ENCODE data around the gene YWHAG. TPM values are rescaled to one million over a fixed set of nuclear protein-coding genes. Genes with fewer than 3 reads are reported as not detected.

YWHAG gene
- total and polyA plus RNA-seq, 2 experiments from 2014 or later, result 82.2 to 179 TPM

DNA sequence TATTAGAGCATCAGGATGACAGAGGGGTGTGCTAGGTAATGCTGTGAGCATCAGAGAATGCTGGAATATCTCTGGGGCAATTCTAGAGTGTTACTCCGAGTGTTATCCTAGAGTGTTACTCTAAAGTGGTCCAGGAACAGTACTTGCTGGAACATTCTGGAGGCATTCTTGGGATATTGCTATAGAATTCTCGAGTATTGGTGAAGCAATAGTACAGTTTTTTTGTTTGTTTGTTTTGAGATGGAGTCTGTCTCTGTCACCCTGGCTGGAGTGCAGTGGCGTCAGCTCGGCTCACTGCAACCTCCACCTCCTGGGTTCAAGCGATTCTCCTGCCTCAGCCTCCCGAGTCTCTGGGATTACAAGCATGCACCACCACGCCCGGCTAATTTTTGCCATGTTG lies 38.1 kb upstream of the YWHAG start:
- Histone ChIP-seq H3F3A (replicated peaks; ENCODE audit: low read depth) (peaks cover 28% of the 10 kb centered on the region), H3K9me2 (ENCODE audit: insufficient read depth) (no peaks in the 10 kb centered on the region), H3K4me1 (ENCODE audit: insufficient read depth) (peaks cover 29% of the 10 kb centered on the region), H3K27me3 (ENCODE audit: insufficient read depth) (peaks cover 9% of the 10 kb centered on the region), H3K36me3 (ENCODE audit: insufficient read depth) (no peaks in the 10 kb centered on the region), H4K20me1 (replicated peaks; ENCODE audit: insufficient read depth) (no peaks in the 10 kb centered on the region), H3K4me3 (peak overlapping the region; percentile 49; the same call in 1 of the 2 replicates), H2AFZ (no peak overlapping the region), H3K4me2 (peak overlapping the region; percentile 66; the same call in 1 of the 2 replicates), H3K27ac (ENCODE audit: low read depth) (no peak overlapping the region), H3K79me2 (replicated peaks; ENCODE audit: insufficient read depth) (no peaks in the 10 kb centered on the region)
- Mint-ChIP-seq H3K4me3 (no peak overlapping the region), H3K9me3 (no peaks in the 10 kb centered on the region), H3K4me1 (peaks cover 26% of the 10 kb centered on the region), H3K27me3 (ENCODE audit: insufficient read depth, low read depth, poor library complexity) (peaks cover 33% of the 10 kb centered on the region), H3K27ac (no peak overlapping the region), H3K36me3 (ENCODE audit: low read depth) (no peaks in the 10 kb centered on the region; the same call in 2 of the 3 replicates)
- TF ChIP-seq NANOG (IDR thresholded peaks at IDR 0.05; ENCODE audit: borderline replicate concordance) (no peak), JUNB (IDR thresholded peaks at IDR 0.05; ENCODE audit: unreplicated experiment) (no peak), EZH2 (IDR thresholded peaks at IDR 0.05; ENCODE audit: low read depth, unreplicated experiment) (no peak), ZNF114 (CRISPR knock-in tag; IDR thresholded peaks at IDR 0.05) (no peak), STAT1 (IDR thresholded peaks at IDR 0.05; ENCODE audit: unreplicated experiment) (no peak), EZH2phosphoT487 (IDR thresholded peaks at IDR 0.05; ENCODE audit: unreplicated experiment) (no peak), REST (IDR thresholded peaks at IDR 0.05; ENCODE audit: unreplicated experiment) (no peak), POLR2AphosphoS5 (IDR thresholded peaks at IDR 0.05; ENCODE audit: low read depth) (no peak), CREB1 (CRISPR knock-in tag; IDR thresholded peaks at IDR 0.05; ENCODE audit: low read depth) (no peak)
- TF ChIP-seq, protein P1, sequence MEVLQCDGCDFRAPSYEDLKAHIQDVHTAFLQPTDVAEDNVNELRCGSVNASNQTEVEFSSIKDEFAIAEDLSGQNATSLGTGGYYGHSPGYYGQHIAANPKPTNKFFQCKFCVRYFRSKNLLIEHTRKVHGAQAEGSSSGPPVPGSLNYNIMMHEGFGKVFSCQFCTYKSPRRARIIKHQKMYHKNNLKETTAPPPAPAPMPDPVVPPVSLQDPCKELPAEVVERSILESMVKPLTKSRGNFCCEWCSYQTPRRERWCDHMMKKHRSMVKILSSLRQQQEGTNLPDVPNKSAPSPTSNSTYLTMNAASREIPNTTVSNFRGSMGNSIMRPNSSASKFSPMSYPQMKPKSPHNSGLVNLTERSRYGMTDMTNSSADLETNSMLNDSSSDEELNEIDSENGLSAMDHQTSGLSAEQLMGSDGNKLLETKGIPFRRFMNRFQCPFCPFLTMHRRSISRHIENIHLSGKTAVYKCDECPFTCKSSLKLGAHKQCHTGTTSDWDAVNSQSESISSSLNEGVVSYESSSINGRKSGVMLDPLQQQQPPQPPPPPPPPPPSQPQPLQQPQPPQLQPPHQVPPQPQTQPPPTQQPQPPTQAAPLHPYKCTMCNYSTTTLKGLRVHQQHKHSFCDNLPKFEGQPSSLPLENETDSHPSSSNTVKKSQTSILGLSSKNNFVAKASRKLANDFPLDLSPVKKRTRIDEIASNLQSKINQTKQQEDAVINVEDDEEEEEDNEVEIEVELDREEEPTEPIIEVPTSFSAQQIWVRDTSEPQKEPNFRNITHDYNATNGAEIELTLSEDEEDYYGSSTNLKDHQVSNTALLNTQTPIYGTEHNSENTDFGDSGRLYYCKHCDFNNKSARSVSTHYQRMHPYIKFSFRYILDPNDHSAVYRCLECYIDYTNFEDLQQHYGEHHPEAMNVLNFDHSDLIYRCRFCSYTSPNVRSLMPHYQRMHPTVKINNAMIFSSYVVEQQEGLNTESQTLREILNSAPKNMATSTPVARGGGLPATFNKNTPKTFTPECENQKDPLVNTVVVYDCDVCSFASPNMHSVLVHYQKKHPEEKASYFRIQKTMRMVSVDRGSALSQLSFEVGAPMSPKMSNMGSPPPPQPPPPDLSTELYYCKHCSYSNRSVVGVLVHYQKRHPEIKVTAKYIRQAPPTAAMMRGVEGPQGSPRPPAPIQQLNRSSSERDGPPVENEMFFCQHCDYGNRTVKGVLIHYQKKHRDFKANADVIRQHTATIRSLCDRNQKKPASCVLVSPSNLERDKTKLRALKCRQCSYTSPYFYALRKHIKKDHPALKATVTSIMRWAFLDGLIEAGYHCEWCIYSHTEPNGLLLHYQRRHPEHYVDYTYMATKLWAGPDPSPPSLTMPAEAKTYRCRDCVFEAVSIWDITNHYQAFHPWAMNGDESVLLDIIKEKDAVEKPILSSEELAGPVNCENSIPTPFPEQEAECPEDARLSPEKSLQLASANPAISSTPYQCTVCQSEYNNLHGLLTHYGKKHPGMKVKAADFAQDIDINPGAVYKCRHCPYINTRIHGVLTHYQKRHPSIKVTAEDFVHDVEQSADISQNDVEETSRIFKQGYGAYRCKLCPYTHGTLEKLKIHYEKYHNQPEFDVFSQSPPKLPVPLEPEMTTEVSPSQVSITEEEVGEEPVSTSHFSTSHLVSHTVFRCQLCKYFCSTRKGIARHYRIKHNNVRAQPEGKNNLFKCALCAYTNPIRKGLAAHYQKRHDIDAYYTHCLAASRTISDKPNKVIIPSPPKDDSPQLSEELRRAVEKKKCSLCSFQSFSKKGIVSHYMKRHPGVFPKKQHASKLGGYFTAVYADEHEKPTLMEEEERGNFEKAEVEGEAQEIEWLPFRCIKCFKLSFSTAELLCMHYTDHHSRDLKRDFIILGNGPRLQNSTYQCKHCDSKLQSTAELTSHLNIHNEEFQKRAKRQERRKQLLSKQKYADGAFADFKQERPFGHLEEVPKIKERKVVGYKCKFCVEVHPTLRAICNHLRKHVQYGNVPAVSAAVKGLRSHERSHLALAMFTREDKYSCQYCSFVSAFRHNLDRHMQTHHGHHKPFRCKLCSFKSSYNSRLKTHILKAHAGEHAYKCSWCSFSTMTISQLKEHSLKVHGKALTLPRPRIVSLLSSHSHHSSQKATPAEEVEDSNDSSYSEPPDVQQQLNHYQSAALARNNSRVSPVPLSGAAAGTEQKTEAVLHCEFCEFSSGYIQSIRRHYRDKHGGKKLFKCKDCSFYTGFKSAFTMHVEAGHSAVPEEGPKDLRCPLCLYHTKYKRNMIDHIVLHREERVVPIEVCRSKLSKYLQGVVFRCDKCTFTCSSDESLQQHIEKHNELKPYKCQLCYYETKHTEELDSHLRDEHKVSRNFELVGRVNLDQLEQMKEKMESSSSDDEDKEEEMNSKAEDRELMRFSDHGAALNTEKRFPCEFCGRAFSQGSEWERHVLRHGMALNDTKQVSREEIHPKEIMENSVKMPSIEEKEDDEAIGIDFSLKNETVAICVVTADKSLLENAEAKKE (CRISPR knock-in tag; IDR thresholded peaks at IDR 0.05), result no peak
- ATAC-seq, result no peak
- no peak for DNase-seq (ENCODE audit: low spot score)
